ENCODE results near the gene TOP3A. TPM values are rescaled to one million over a fixed set of nuclear protein-coding genes. Genes with fewer than 3 reads are reported as not detected.
A peak's percentile ranks its signal among the peaks of the same experiment; 100 is the strongest.

The TOP3A gene
- total RNA-seq, 4 donors from 2014 or later: 12.0 to 79.0 (median 32.1) TPM

DNA sequence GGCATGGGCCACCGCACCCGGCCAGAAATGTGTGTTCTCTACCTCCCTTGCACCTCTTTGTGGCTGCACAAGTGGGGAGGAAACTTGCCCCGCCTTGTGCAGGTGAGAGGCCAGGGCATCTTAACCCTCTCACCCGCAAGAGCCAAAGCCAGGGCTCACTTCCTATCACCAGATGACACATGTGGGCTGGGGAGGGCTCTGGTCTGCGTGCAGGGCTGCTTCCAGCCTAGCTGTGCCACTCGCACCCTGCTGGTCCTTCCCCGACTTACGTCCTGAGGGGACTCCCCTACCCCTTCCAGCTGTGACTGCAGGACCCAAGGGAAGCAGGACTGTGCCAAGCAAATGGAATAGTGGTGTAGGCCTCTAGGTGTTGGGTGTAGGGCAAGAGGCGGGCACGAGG, 47.4 kb downstream of the TOP3A start:
- no peak for DNase-seq
- TF ChIP-seq POLR2A (IDR thresholded peaks at IDR 0.05) (no peak), POLR2AphosphoS5 (IDR thresholded peaks at IDR 0.05) (no peak), EP300 (IDR thresholded peaks at IDR 0.05; ENCODE audit: low read depth) (no peak)
- TF ChIP-seq, protein P1, sequence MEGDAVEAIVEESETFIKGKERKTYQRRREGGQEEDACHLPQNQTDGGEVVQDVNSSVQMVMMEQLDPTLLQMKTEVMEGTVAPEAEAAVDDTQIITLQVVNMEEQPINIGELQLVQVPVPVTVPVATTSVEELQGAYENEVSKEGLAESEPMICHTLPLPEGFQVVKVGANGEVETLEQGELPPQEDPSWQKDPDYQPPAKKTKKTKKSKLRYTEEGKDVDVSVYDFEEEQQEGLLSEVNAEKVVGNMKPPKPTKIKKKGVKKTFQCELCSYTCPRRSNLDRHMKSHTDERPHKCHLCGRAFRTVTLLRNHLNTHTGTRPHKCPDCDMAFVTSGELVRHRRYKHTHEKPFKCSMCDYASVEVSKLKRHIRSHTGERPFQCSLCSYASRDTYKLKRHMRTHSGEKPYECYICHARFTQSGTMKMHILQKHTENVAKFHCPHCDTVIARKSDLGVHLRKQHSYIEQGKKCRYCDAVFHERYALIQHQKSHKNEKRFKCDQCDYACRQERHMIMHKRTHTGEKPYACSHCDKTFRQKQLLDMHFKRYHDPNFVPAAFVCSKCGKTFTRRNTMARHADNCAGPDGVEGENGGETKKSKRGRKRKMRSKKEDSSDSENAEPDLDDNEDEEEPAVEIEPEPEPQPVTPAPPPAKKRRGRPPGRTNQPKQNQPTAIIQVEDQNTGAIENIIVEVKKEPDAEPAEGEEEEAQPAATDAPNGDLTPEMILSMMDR (IDR thresholded peaks at IDR 0.05): no peak
- WGBS, 2 donors (ENCODE audit: low coverage in 1 of 2): 79% methylated on average over 10 of the region's 10 CpGs; no CpG with 5 or more reads in 1 of the 2 donors
- Histone ChIP-seq H3K27me3 (no peaks in the 10 kb centered on the region), H3K4me3 (no peak overlapping the region), H3K36me3 (peaks cover 0 to 19% (median 9%) of the 10 kb centered on the region in 4 donors), H3K9me3 (no peaks in the 10 kb centered on the region), H3K4me1 (peaks cover 3 to 5% (median 5%) of the 10 kb centered on the region in 4 donors), H3K27ac (no peak overlapping the region)
- in situ Hi-C loops (cut with MboI; ENCODE audit: low pct_ligation_motif_present in 1 of 4, low pct_unique_long_range_greater_than_20kb in 1 of 4, low sequenced_read_pairs in 3 of 4): no loop called here
- intact Hi-C loops (cut with DNase I; ENCODE audit: low total_unique reads): no loop called here

DNA sequence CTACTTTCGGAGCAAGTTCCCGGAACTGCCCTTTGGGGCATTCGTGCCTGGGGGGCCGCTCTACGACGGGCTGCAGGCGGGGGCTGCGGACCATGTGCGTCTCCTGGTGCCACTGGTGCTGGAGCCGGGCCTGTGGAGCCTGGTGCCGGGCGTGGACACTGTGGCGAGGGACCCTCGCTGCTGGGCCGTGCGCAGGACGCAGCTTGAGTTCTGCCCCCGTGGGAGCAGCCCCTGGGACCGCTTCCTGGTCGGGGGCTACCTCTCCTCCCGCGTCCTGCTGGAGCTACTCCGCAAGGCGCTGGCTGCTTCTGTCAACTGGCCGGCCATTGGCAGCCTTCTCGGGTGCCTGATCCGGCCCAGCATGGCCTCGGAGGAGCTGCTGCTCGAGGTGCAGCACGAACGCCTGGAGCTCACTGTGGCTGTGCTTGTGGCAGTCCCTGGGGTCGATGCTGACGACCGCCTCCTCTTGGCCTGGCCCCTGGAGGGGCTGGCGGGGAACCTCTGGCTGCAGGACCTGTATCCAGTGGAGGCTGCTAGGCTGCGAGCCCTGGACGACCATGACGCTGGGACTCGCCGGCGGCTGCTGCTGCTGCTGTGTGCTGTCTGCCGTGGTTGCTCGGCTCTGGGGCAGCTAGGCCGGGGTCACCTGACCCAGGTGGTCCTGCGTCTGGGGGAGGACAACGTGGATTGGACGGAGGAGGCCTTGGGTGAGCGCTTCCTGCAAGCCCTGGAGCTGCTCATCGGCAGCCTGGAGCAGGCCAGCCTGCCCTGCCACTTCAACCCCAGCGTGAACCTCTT, 50.7 kb downstream of the TOP3A start:
- DNase-seq: no peak
- Histone ChIP-seq H3K4me1 (peaks cover 13 to 30% (median 28%) of the 10 kb centered on the region in 4 donors), H3K9me3 (no peaks in the 10 kb centered on the region), H3K4me3 (no peak overlapping the region), H3K27ac (no peak overlapping the region), H3K36me3 (peaks cover 0 to 19% (median 9%) of the 10 kb centered on the region in 4 donors), H3K27me3 (no peaks in the 10 kb centered on the region)
- 93% methylated on average over 28 of the region's 50 CpGs; no CpG with 5 or more reads in 1 of the 2 donors for WGBS, 2 donors (ENCODE audit: low coverage in 1 of 2)
- in situ Hi-C loops (cut with MboI; ENCODE audit: low pct_ligation_motif_present in 1 of 4, low pct_unique_long_range_greater_than_20kb in 1 of 4, low sequenced_read_pairs in 3 of 4): no loop called here
- intact Hi-C loops (cut with DNase I; ENCODE audit: low total_unique reads): no loop called here
- TF ChIP-seq EP300 (IDR thresholded peaks at IDR 0.05; ENCODE audit: low read depth) (no peak), POLR2AphosphoS5 (IDR thresholded peaks at IDR 0.05) (no peak), POLR2A (IDR thresholded peaks at IDR 0.05) (no peak)
- TF ChIP-seq, protein P1 (IDR thresholded peaks at IDR 0.05): no peak

DNA sequence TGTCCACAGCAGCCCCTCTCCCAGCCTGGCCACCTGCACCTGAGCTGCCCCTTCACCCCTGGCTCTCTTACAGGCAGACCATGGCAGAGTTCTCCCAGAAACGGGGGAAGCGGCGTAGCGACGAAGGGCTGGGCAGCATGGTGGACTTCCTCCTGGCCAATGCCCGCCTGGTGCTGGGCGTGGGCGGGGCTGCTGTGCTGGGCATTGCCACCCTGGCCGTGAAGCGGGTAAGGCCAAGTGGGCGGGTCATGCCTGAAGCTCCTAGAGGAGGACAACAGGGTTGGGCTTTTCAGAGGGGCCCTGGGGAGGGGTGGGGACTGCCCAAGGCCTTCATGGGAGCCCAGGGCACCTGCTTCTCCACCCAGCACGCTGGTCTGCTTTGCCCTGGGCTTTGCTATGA, 52.2 kb downstream of the TOP3A start:
- H3K4me1 ChIP-seq: peaks cover 13 to 38% (median 33%) of the 10 kb centered on the region in 4 donors
- H3K9me3 ChIP-seq: no peaks in the 10 kb centered on the region
- H3K27me3 ChIP-seq: no peaks in the 10 kb centered on the region
- H3K4me3 ChIP-seq: no peak overlapping the region
- no peak overlapping the region for H3K27ac ChIP-seq
- no peak for DNase-seq
- in situ Hi-C loops (cut with MboI; ENCODE audit: low pct_ligation_motif_present in 1 of 4, low pct_unique_long_range_greater_than_20kb in 1 of 4, low sequenced_read_pairs in 3 of 4) (no loop called here), intact Hi-C loops (cut with DNase I; ENCODE audit: low total_unique reads) (no loop called here)
- TF ChIP-seq EP300 (IDR thresholded peaks at IDR 0.05; ENCODE audit: low read depth) (no peak), POLR2AphosphoS5 (IDR thresholded peaks at IDR 0.05) (no peak), POLR2A (IDR thresholded peaks at IDR 0.05) (no peak)
- TF ChIP-seq, protein P1 (IDR thresholded peaks at IDR 0.05): no peak
- peaks cover 0 to 19% (median 9%) of the 10 kb centered on the region in 4 donors for H3K36me3 ChIP-seq
- WGBS, 2 donors (ENCODE audit: low coverage in 1 of 2): 70 to 89% methylated on average over 2 to 12 of the region's 12 CpGs

DNA sequence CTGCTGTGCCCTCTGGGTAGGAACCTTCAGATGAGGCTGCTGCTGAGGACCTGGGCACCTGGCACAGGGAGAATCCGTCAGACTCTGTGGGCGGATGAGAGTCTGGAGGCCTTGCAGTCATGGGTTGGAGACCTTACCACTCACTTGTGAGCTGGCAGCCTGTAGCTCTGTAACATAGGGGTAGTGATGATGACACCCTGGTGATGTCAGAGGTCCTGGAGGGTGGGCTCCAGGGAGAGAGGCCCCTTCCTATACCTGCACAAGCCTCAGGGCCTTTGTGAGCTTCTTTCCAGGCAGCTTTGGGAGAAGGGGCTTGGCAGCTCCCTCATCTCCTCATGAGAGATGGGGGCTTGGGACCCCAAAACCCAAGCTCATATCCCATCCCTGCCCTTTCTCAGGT, 52.7 kb downstream of the TOP3A start:
- H3K36me3 ChIP-seq: peaks cover 0 to 19% (median 9%) of the 10 kb centered on the region in 4 donors
- no peak for DNase-seq
- intact Hi-C loops (cut with DNase I; ENCODE audit: low total_unique reads): no loop called here
- no peak overlapping the region for H3K4me3 ChIP-seq
- peaks cover 18 to 43% (median 38%) of the 10 kb centered on the region in 4 donors for H3K4me1 ChIP-seq
- no peaks in the 10 kb centered on the region for H3K27me3 ChIP-seq
- TF ChIP-seq EP300 (IDR thresholded peaks at IDR 0.05; ENCODE audit: low read depth): no peak
- 93% methylated on average over 2 of the region's 2 CpGs; no CpG with 5 or more reads in 1 of the 2 donors for WGBS, 2 donors (ENCODE audit: low coverage in 1 of 2)
- no peaks in the 10 kb centered on the region for H3K9me3 ChIP-seq
- in situ Hi-C loops (cut with MboI; ENCODE audit: low pct_ligation_motif_present in 1 of 4, low pct_unique_long_range_greater_than_20kb in 1 of 4, low sequenced_read_pairs in 3 of 4): no loop called here
- H3K27ac ChIP-seq: peak overlapping the region in 2 of 4 donors; percentile 97 to 99

All from transverse colon (tissue), 4 donors.